T-cell (primary cell): ENCODE measurements around the gene LRP1B. TPM values are rescaled to one million over a fixed set of nuclear protein-coding genes. Genes with fewer than 3 reads are reported as not detected.

Experiments
- ATAC-seq, 4 experiments: fragments of 200-7000 bp in 3 of 4; fragments of 150-1000 bp in 1 of 4; cut with Tn5 transposase; replicated peaks in 1 of 4; 1 replicate in 3 of 4; 2 replicates in 1 of 4; pipeline ENCODE4 v1.10.0; 2021; ENCODE audit warnings: moderate library complexity in 3 of 4, mild to moderate bottlenecking in 2 of 4, moderate number of reproducible peaks in 1 of 4
- CTCF ChIA-PET, 2 donors: fragments of 300-600 bp; sonication (Branson Sonifier 250); formaldehyde crosslinking; loops; one replicate each; lab custom pipeline; 2022; ENCODE audit warnings: antibody characterized with exemption in 2 of 2; lab: Charles Lee
- POLR2A ChIA-PET, 2 donors: fragments of 300-600 bp; sonication (Branson Sonifier 250); formaldehyde crosslinking; loops; one replicate each; lab custom pipeline; 2022; ENCODE audit warnings: antibody characterized with exemption in 2 of 2; lab: Charles Lee
- DNase-seq, 35 experiments: peaks; one replicate each; pipeline versions ENCODE4 v3.0.0 to v3.0.0-alpha.2; 2013 to 2023
- H3K27ac ChIP-seq: one replicate; pipeline ENCODE4 v1.5.1; 2013; ENCODE audit warnings: low read length
- H3K27me3 ChIP-seq, 2 experiments: replicated peaks in 1 of 2; 1 replicate in 1 of 2; 2 replicates in 1 of 2; pipeline versions ENCODE4 v1.6.1 to v1.7.0; 2013; ENCODE audit warnings: low read length in 1 of 2, mixed read lengths in 1 of 2; ENCODE audit not compliant: control insufficient read depth in 2 of 2, insufficient read depth in 2 of 2; ENCODE audit errors: extremely low read depth in 1 of 2
- H3K36me3 ChIP-seq, 2 donors: 1 replicate in 1 of 2; 2 replicates in 1 of 2; pipeline versions ENCODE4 v1.6.1 to v1.7.0; 2013; ENCODE audit warnings: low read length in 1 of 2; ENCODE audit not compliant: control insufficient read depth in 2 of 2, insufficient read depth in 1 of 2; ENCODE audit errors: extremely low read depth in 1 of 2
- H3K4me1 ChIP-seq, 2 experiments: 1 replicate in 1 of 2; 2 replicates in 1 of 2; pipeline versions ENCODE4 v1.6.1 to v1.7.0; 2013; ENCODE audit warnings: low read length in 2 of 2, mixed read lengths in 1 of 2; ENCODE audit not compliant: insufficient read depth in 2 of 2, control insufficient read depth in 1 of 2; ENCODE audit errors: extremely low read depth in 1 of 2
- H3K4me3 ChIP-seq, 2 donors: 1 replicate in 1 of 2; 2 replicates in 1 of 2; pipeline versions ENCODE4 v1.5.1 to v1.7.0; 2013; ENCODE audit warnings: mild to moderate bottlenecking in 2 of 2, low read length in 1 of 2, moderate library complexity in 1 of 2; ENCODE audit not compliant: control insufficient read depth in 1 of 2; ENCODE audit errors: extremely low read depth in 1 of 2
- H3K9me3 ChIP-seq: 2 replicates; pipeline ENCODE4 v1.7.0; 2013
- H3K27ac Mint-ChIP-seq, 2 donors: one replicate each; pipeline ENCODE4 v1.8.0; 2020 to 2021; ENCODE audit warnings: mild to moderate bottlenecking in 2 of 2, mixed read lengths in 2 of 2
- H3K27me3 Mint-ChIP-seq, 2 donors: one replicate each; pipeline ENCODE4 v1.8.0; 2021 to 2022; ENCODE audit warnings: mixed read lengths in 2 of 2
- H3K36me3 Mint-ChIP-seq: one replicate; pipeline ENCODE4 v1.8.0; 2021; ENCODE audit warnings: mixed read lengths
- H3K4me1 Mint-ChIP-seq, 3 donors: one replicate each; pipeline ENCODE4 v1.8.0; 2020 to 2022; ENCODE audit warnings: mixed read lengths in 3 of 3, mild to moderate bottlenecking in 1 of 3
- H3K4me3 Mint-ChIP-seq, 3 donors: one replicate each; pipeline ENCODE4 v1.8.0; 2020 to 2022; ENCODE audit warnings: mild to moderate bottlenecking in 3 of 3, mixed read lengths in 3 of 3, moderate library complexity in 3 of 3
- H3K9me3 Mint-ChIP-seq, 3 donors: one replicate each; pipeline ENCODE4 v1.8.0; 2020 to 2022; ENCODE audit warnings: mixed read lengths in 3 of 3
- WGBS: methylation state at CpG from one replicate; pipeline ENCODE4 v1.1.5; 2013; ENCODE audit warnings: missing lambda C conversion rate; ENCODE audit not compliant: insufficient coverage; 5-methylcytosine and 5-hydroxymethylcytosine counted together
- total RNA-seq, 35 experiments: library from RNA in 6 of 35; stranded (reverse) in 6 of 35; fragments of 120-200 nt in 1 of 35; gene quantifications; one replicate each; pipeline versions ENCODE4 v1.2.1 to v1.2.4 and lab custom pipeline; 2013 to 2026

LRP1B gene
- total RNA-seq, 5 donors from 2014 or later (not counting 1 experiment from before 2014, with no cell fraction given) = not detected

- no peak overlapping the region for H3K27ac Mint-ChIP-seq
These were observed 339.3 kb downstream of the LRP1B start for GRCh38 chr2:141791521-141791920.

DNA sequence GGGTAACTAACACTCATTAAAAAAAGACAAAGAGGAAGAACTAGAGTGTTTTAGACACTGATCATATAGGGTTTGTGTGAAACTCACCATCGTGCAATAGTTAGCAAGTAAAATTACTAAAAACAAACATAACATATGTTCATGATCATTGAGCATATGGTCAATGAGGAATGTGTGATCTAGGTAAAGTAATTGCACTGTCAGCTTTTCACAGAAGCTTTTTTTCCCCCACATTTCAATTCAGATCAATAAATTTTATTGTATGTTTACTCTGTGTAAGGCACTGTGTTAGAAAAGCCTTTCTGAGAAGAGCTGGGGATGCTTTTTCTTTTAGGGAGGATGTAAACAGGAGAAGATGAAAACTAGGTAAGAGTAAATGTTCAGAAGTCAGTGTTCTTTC is 348.2 kb downstream of the LRP1B start:
- Mint-ChIP-seq H3K9me3 (peaks cover 0 to 16% (median 9%) of the 10 kb centered on the region in 3 donors), H3K27ac (no peak overlapping the region), H3K4me1 (no peaks in the 10 kb centered on the region), H3K27me3 (no peaks in the 10 kb centered on the region), H3K36me3 (no peaks in the 10 kb centered on the region), H3K4me3 (no peak overlapping the region)
- H3K9me3 ChIP-seq = no peaks in the 10 kb centered on the region
- POLR2A ChIA-PET = interaction anchor here in 1 of 2 donors (0.6 kb wide), 1 partner anchor 151 kb away, joined by 8 read pairs; no protein-coding TSS in a partner anchor
- no peaks in the 10 kb centered on the region for H3K4me1 ChIP-seq
- no peaks in the 10 kb centered on the region for H3K27me3 ChIP-seq
- no peaks in the 10 kb centered on the region for H3K36me3 ChIP-seq
- WGBS = no CpG with 5 or more reads among the region's 1 CpG
- CTCF ChIA-PET = interaction anchor here in 1 of 2 donors (0.6 kb wide), 1 partner anchor 259 kb away, joined by 7 read pairs; no protein-coding TSS in a partner anchor
- ATAC-seq (no peak), DNase-seq (no peak)
- no peak overlapping the region for H3K27ac ChIP-seq
- H3K4me3 ChIP-seq = no peak overlapping the region

More at GRCh38 chr2:141791521-141791920, 339.3 kb downstream of the LRP1B start:
- ChIA-PET CTCF (no interaction called here), POLR2A (no interaction called here)
- Mint-ChIP-seq H3K4me1 (no peaks in the 10 kb centered on the region), H3K4me3 (no peak overlapping the region), H3K36me3 (no peaks in the 10 kb centered on the region), H3K9me3 (peaks cover 0 to 10% (median 5%) of the 10 kb centered on the region in 3 donors), H3K27me3 (no peaks in the 10 kb centered on the region)
- H3K9me3 ChIP-seq = no peaks in the 10 kb centered on the region
- no peaks in the 10 kb centered on the region for H3K27me3 ChIP-seq
- DNase-seq = no peak
- H3K27ac ChIP-seq = no peak overlapping the region
- no peak overlapping the region for H3K4me3 ChIP-seq
- no CpG with 5 or more reads among the region's 2 CpGs for WGBS
- ATAC-seq = no peak
- H3K4me1 ChIP-seq = no peaks in the 10 kb centered on the region
- no peaks in the 10 kb centered on the region for H3K36me3 ChIP-seq

- H3K27me3 Mint-ChIP-seq = no peaks in the 10 kb centered on the region
- POLR2A ChIA-PET = no interaction called here
- H3K4me3 Mint-ChIP-seq = no peak overlapping the region
These were observed 352.4 kb downstream of the LRP1B start for GRCh38 chr2:141778315-141778835.

DNA sequence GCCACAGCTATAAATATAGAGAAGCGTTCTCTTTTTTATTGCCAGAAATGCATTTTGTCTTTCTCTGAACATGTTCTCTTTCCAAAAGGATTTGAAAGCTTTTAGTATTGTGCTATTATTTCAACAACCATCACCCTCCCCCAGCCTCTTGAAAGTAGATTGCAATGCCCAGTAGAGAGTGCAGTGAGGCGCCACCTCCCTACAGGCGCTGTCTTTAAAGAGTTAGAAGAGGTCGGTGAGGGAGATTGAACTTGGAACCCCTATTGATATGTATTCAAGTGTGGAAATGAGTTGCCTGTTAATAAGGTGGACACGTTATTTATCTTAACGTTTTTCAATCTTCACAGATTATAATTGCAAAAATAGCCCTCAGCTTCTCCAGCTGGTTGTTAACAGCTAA is 360.3 kb downstream of the LRP1B start:
- H3K9me3 Mint-ChIP-seq = peaks cover 8 to 13% (median 10%) of the 10 kb centered on the region in 3 donors
- Histone ChIP-seq H3K27me3 (no peaks in the 10 kb centered on the region), H3K4me1 (no peaks in the 10 kb centered on the region), H3K27ac (no peak overlapping the region), H3K4me3 (no peak overlapping the region), H3K9me3 (no peaks in the 10 kb centered on the region), H3K36me3 (no peaks in the 10 kb centered on the region)
- ATAC-seq = no peak
- no peak overlapping the region for H3K4me3 Mint-ChIP-seq
- WGBS = no CpG with 5 or more reads among the region's 6 CpGs
- CTCF ChIA-PET = interaction anchor here in 1 of 2 donors (0.8 kb wide), 1 partner anchor 1090 kb away, joined by 3 read pairs; no protein-coding TSS in a partner anchor
- H3K27ac Mint-ChIP-seq = no peak overlapping the region
- no peak for DNase-seq
- POLR2A ChIA-PET = no interaction called here
- no peaks in the 10 kb centered on the region for H3K36me3 Mint-ChIP-seq
- H3K4me1 Mint-ChIP-seq = no peaks in the 10 kb centered on the region
- H3K27me3 Mint-ChIP-seq = no peaks in the 10 kb centered on the region

More at GRCh38 chr2:141778315-141778835, 352.4 kb downstream of the LRP1B start:
- DNase-seq = no peak
- H3K4me1 ChIP-seq = no peaks in the 10 kb centered on the region
- WGBS = no CpG with 5 or more reads among the region's 2 CpGs
- Mint-ChIP-seq H3K9me3 (peaks cover 8 to 24% (median 16%) of the 10 kb centered on the region in 3 donors), H3K27ac (no peak overlapping the region), H3K36me3 (no peaks in the 10 kb centered on the region), H3K4me1 (no peaks in the 10 kb centered on the region)
- no peak overlapping the region for H3K27ac ChIP-seq
- H3K36me3 ChIP-seq = no peaks in the 10 kb centered on the region
- H3K9me3 ChIP-seq = no peaks in the 10 kb centered on the region
- H3K27me3 ChIP-seq = no peaks in the 10 kb centered on the region
- CTCF ChIA-PET = no interaction called here
- no peak overlapping the region for H3K4me3 ChIP-seq
- ATAC-seq = no peak

DNA sequence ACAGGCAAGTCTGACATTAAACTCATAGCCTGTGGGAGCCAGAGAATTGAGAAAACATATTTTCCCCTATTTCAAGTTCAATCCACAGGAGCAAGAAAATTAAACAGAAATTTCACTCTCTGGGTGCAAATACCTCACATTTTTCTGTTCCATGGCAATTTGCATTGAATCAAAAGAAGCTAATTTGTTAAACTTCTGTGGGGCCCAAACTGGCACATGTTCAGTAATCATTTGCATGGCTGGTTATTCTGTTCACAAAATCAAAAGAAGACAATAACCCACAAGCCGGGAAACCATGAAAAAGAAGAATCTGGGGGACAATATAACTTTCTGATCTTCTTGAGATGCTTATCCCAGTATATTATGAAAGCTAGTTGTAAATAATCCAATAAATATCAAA is 363.1 kb downstream of the LRP1B start:
- Mint-ChIP-seq H3K27ac (no peak overlapping the region), H3K4me1 (no peaks in the 10 kb centered on the region), H3K4me3 (no peak overlapping the region), H3K36me3 (no peaks in the 10 kb centered on the region), H3K27me3 (no peaks in the 10 kb centered on the region), H3K9me3 (peaks cover 5 to 11% (median 8%) of the 10 kb centered on the region in 3 donors)
- Histone ChIP-seq H3K9me3 (no peaks in the 10 kb centered on the region), H3K27me3 (no peaks in the 10 kb centered on the region), H3K4me3 (no peak overlapping the region), H3K27ac (no peak overlapping the region), H3K36me3 (no peaks in the 10 kb centered on the region), H3K4me1 (no peaks in the 10 kb centered on the region)
- ChIA-PET CTCF (no interaction called here), POLR2A (no interaction called here)
- no peak for ATAC-seq
- DNase-seq = no peak
- WGBS = no CpG with 5 or more reads among the region's 1 CpG

DNA sequence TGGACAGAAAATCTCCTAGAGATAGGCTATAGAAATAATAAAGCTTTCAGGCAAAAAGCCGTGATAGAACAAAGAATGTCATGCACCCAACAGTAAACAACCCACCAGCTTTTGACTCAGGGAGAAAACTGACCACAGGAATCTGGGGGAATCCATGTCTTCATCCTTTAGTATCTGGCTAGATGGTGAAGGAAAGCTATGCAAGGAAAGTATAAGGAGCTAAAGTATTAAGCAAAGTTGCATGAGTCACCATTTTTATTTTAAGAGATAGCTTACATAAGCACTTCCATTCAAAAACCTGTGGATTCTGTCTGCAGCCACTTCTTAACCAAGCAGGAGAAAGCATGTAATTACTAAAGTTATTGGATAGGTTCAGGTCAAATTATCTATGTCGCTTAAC is 363.8 kb downstream of the LRP1B start:
- no peak overlapping the region for H3K4me3 Mint-ChIP-seq

More for the DNA sequence above, 363.8 kb downstream of the LRP1B start:
- Histone ChIP-seq H3K4me3 (no peak overlapping the region), H3K36me3 (no peaks in the 10 kb centered on the region), H3K27me3 (no peaks in the 10 kb centered on the region), H3K4me1 (no peaks in the 10 kb centered on the region), H3K9me3 (no peaks in the 10 kb centered on the region), H3K27ac (no peak overlapping the region)
- no peaks in the 10 kb centered on the region for H3K4me1 Mint-ChIP-seq
- ATAC-seq = no peak
- no peaks in the 10 kb centered on the region for H3K27me3 Mint-ChIP-seq
- POLR2A ChIA-PET = no interaction called here
- CTCF ChIA-PET = no interaction called here
- WGBS = no CpG with 5 or more reads among the region's 2 CpGs
- no peak overlapping the region for H3K27ac Mint-ChIP-seq
- no peak for DNase-seq
- no peaks in the 10 kb centered on the region for H3K36me3 Mint-ChIP-seq
- H3K9me3 Mint-ChIP-seq = peaks cover 5 to 11% (median 8%) of the 10 kb centered on the region in 3 donors
